ENCODE measurements around the gene ZBTB32. TPM values are rescaled to one million over a fixed set of nuclear protein-coding genes. Genes with fewer than 3 reads are reported as not detected.

The ZBTB32 gene
- total and polyA plus RNA-seq, 8 donors = 0.13 to 0.14 TPM; not detected in 6

DNA sequence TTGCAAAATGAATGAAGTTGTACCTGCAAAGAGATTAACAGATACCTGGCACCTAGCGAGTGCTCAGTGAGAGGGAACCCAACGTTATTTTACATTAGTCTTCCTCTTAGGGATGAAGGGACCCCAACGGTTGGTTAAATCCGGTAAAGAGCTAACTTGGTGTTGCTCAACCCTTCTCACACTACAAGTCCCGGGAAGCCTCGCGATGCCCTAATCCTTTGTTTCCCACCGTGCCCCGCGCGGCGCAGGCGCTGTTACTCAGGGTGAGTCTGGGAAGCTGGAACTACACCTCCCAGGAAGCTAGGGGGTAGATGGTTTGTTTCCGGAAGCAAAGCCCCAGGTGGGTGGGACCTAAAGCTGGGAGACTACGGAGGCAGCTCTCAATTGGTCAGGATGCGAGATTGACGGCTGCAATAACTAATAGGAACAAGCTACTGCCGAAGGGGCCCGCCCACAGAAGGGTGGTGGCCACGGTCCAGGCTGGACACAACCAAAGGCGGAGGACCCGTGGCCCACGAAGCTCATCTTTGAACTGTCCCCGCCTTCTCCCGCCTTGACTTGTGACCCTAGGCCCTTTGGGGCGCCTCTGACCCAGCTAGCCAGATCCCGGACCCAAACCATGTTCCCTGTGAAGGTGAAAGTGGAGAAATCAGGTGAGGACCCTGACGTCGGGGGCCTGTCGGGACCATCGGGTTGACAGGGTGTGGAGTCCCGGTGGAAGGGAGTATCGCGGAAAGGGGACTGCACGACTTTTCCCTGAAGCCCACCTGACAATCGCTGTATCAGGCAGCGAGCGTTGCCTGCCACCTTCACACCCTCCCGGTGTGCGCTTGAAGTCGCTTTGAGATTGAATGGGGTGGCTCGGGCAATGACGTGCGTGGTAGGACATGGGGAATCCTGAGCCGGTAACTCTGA is 44.0 kb downstream of the ZBTB32 start, which contains the start of gene LIN37:
TSS of gene LIN37 (plus strand) at position 471 of the 915 bp plus-strand sequence. CDS start at position 620, 149 bp downstream.
- Histone ChIP-seq H3K27me3 (no peaks in the 10 kb centered on the region), H3K36me3 (peaks cover 0 to 4% (median 0%) of the 10 kb centered on the region in 3 donors), H3K4me3 (peak within 1 kb of the TSS; percentile 51 to 87 (median 74)), H3K9me3 (no peaks in the 10 kb centered on the region), H3K27ac (peak within 1 kb of the TSS in 1 of 4 donors; percentile 31), H3K4me1 (peaks cover 6 to 25% (median 7%) of the 10 kb centered on the region in 3 donors)
- DNase-seq (peak; percentile 97 to 99 (median 99)), ATAC-seq (peak; percentile 76 to 87 (median 84)), FAIRE-seq (peak; percentile 93)
- TF ChIP-seq, protein P1, sequence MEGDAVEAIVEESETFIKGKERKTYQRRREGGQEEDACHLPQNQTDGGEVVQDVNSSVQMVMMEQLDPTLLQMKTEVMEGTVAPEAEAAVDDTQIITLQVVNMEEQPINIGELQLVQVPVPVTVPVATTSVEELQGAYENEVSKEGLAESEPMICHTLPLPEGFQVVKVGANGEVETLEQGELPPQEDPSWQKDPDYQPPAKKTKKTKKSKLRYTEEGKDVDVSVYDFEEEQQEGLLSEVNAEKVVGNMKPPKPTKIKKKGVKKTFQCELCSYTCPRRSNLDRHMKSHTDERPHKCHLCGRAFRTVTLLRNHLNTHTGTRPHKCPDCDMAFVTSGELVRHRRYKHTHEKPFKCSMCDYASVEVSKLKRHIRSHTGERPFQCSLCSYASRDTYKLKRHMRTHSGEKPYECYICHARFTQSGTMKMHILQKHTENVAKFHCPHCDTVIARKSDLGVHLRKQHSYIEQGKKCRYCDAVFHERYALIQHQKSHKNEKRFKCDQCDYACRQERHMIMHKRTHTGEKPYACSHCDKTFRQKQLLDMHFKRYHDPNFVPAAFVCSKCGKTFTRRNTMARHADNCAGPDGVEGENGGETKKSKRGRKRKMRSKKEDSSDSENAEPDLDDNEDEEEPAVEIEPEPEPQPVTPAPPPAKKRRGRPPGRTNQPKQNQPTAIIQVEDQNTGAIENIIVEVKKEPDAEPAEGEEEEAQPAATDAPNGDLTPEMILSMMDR (IDR thresholded peaks at IDR 0.05) = peak in 2 of 4 donors; percentile 33 to 35
- WGBS, 2 donors = 0 to 1% methylated on average over 45 of the region's 45 CpGs
- intact Hi-C loops (cut with DNase I) = no loop called here

DNA sequence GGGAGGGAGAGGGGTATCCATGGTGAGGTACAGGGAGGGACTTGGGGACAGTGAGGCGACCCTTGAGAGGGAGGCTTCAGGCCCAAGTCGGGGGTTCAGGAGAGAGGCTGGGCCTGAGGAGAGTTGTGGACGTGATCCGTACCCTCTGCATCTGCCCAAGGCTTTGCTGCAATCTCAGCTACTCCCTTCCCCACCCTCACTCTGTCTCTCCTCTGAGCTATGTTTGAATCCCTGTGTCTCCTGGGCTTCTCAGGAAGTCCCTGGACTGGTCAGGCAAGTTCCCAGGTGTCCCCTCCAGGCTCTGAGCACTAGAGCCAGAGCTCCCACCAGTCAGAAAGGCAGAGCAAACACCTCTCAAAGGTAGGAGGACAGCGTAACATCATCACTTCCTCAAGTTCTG is 45.8 kb downstream of the ZBTB32 start:
- no peaks in the 10 kb centered on the region for H3K27me3 ChIP-seq
- H3K36me3 ChIP-seq = peaks cover 0 to 4% (median 0%) of the 10 kb centered on the region in 3 donors
- TF ChIP-seq, protein P1 (IDR thresholded peaks at IDR 0.05) = no peak
- intact Hi-C loops (cut with DNase I) = no loop called here
- H3K9me3 ChIP-seq = no peaks in the 10 kb centered on the region
- ATAC-seq (no peak), FAIRE-seq (no peak), DNase-seq (no peak)
- 86 to 97% methylated on average over 5 of the region's 5 CpGs for WGBS, 2 donors
- H3K4me1 ChIP-seq = peaks cover 0 to 18% (median 4%) of the 10 kb centered on the region in 3 donors
- no peak overlapping the region for H3K27ac ChIP-seq
- no peak overlapping the region for H3K4me3 ChIP-seq

DNA sequence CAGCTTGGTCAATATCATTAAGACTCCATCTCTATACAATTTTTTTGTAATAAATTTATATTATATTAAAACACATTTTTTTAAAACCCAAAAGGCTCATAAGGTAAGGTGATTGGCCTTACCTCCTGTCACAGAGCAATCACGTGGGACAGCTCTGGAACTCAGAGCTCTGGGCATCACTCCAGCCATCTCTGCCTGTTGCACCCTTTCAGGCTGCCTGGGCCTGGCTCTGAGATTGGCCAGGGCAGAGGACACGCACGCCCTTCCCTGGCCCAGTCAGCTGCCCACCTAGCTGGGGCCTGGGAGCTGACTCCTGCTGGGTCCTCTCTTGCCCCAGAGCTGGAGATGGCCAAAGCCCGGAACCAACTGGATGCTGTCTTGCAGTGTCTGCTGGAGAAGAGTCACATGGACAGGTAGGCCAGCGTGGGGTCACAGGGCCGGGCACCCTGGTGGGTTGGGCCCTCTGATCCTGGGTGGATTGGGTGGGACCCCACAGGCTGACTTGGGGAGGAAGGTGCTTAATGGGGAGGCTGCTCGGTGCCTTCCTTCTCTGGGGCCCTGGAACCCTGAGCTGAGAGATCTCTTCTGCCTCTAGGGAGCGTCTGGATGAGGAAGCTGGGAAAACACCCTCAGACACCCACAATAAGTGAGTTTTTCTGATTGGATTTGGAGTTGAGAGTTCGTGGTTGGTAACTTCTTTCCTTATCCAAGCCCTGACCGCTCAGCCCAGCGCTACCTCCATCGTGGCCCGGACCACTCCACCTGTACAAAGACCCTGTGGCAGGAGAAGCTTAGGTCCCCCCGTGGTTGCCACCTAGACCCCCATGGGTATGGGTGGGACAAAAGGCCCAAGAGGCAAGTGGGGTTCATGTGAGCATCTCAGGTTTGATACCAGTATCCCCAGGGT is 47.7 kb downstream of the ZBTB32 start:
- WGBS, 2 donors = 85 to 89% methylated on average over 14 of the region's 14 CpGs
- intact Hi-C loops (cut with DNase I) = no loop called here
- no peak for FAIRE-seq
- TF ChIP-seq, protein P1 (IDR thresholded peaks at IDR 0.05) = no peak
- no peak overlapping the region for H3K4me3 ChIP-seq
- no peaks in the 10 kb centered on the region for H3K9me3 ChIP-seq
- H3K27ac ChIP-seq = no peak overlapping the region
- peaks cover 0 to 4% (median 0%) of the 10 kb centered on the region in 3 donors for H3K36me3 ChIP-seq
- ATAC-seq = no peak
- peaks cover 0 to 17% (median 7%) of the 10 kb centered on the region in 3 donors for H3K4me1 ChIP-seq
- no peaks in the 10 kb centered on the region for H3K27me3 ChIP-seq
- DNase-seq = peak in 1 of 6 donors; percentile 52

DNA sequence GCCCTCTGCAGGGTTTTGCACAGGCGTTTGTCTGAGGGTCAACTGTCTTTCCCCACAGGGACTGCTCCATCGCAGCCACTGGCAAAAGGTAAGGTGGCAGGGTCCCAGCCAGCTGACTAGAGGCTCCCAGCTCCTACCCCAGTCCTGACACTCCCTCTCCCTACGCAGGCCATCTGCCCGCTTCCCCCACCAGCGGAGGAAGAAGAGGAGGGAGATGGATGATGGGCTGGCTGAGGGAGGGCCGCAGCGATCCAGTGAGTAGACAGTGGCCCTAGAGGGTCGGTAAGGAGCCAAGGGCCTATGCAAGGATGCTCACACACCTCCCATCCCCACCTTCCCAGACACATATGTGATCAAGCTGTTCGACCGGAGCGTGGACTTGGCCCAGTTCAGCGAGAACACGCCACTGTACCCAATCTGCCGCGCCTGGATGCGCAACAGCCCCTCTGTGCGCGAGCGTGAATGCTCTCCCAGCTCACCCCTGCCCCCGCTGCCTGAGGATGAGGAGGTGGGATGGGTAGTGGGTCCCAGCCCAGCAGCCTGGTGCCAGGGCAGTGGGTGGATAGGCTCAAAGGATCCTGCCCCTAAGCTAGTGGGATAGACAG is 48.5 kb downstream of the ZBTB32 start:
- 93 to 95% methylated on average over 20 of the region's 20 CpGs for WGBS, 2 donors
- Histone ChIP-seq H3K27me3 (no peaks in the 10 kb centered on the region), H3K27ac (no peak overlapping the region), H3K4me1 (peaks cover 0 to 20% (median 10%) of the 10 kb centered on the region in 3 donors), H3K4me3 (no peak overlapping the region), H3K36me3 (peaks cover 0 to 4% (median 0%) of the 10 kb centered on the region in 3 donors), H3K9me3 (no peaks in the 10 kb centered on the region)
- DNase-seq (peak in 3 of 6 donors; percentile 17 to 56 (median 43)), FAIRE-seq (no peak), ATAC-seq (no peak)
- TF ChIP-seq, protein P1 (IDR thresholded peaks at IDR 0.05) = no peak
- intact Hi-C loops (cut with DNase I) = no loop called here
